SU-DHL-6 (cell line): ENCODE measurements around the gene EFTUD2.

Source experiments
- EZH2phosphoT487 ChIP-seq: fragments of 200-600 bp; sonication (generic), shearing (Covaris generic); conservative IDR thresholded peaks from 2 replicates; pipeline ENCODE4 v1.6.1; 2018; ENCODE audit warnings: mild to moderate bottlenecking, antibody characterized with exemption, low read length, moderate library complexity, mixed read lengths
- TF ChIP-seq, protein P1 (sequence below): fragments of 200-600 bp; sonication (generic); IDR thresholded peaks from one replicate; pipeline ENCODE4 v1.5.1; 2017; ENCODE audit warnings: antibody characterized with exemption, mild to moderate bottlenecking, low read length, moderate library complexity; ENCODE audit not compliant: insufficient read depth, poor library complexity, severe bottlenecking

DNA sequence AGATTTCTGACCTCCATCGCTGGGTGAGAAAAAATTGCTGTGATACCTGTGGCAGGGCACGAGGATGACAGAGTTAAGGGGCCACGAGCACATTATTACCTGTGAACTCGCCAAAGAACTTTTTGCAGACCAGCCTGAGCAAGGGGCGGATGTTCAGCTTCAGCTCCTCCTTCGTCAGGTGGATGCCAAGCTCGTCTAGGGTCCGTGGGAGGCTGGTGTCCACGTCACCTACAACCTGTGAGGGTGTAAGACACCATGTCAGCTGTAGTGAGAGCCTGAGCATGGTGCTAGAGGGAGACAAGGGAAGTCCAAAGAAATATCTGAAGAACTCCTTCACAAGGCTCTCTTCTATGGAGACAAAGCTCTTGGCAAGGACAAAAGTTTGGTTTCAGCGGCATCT is 34.4 kb downstream of the EFTUD2 start:
- TF ChIP-seq, protein P1, sequence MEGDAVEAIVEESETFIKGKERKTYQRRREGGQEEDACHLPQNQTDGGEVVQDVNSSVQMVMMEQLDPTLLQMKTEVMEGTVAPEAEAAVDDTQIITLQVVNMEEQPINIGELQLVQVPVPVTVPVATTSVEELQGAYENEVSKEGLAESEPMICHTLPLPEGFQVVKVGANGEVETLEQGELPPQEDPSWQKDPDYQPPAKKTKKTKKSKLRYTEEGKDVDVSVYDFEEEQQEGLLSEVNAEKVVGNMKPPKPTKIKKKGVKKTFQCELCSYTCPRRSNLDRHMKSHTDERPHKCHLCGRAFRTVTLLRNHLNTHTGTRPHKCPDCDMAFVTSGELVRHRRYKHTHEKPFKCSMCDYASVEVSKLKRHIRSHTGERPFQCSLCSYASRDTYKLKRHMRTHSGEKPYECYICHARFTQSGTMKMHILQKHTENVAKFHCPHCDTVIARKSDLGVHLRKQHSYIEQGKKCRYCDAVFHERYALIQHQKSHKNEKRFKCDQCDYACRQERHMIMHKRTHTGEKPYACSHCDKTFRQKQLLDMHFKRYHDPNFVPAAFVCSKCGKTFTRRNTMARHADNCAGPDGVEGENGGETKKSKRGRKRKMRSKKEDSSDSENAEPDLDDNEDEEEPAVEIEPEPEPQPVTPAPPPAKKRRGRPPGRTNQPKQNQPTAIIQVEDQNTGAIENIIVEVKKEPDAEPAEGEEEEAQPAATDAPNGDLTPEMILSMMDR, result no peak
- TF ChIP-seq EZH2phosphoT487, result no peak
